Epithelial cell of esophagus (primary cell): ENCODE measurements around the gene AVP.

Experiments
- DNase-seq: peaks from one replicate; pipeline ENCODE4 v3.0.0; 2010; ENCODE audit warnings: low read depth
- H3K4me3 ChIP-seq: 2 replicates; pipeline ENCODE4 v1.5.1; 2011; ENCODE audit warnings: mild to moderate bottlenecking, low read length, control low read depth
- CTCF ChIP-seq: IDR thresholded peaks from 2 replicates; pipeline ENCODE4 v1.5.1; 2011; ENCODE audit warnings: low read depth, mild to moderate bottlenecking, low read length, control low read depth, inconsistent platforms; ENCODE audit not compliant: insufficient read depth; ENCODE audit errors: missing control alignments

AVP gene

GRCh38 chr20:3115190-3116107 lies 30.9 kb upstream of the AVP start:
- DNase-seq = peak; percentile 61
- TF ChIP-seq CTCF = peak; percentile 83
- H3K4me3 ChIP-seq = no peak overlapping the region

DNA sequence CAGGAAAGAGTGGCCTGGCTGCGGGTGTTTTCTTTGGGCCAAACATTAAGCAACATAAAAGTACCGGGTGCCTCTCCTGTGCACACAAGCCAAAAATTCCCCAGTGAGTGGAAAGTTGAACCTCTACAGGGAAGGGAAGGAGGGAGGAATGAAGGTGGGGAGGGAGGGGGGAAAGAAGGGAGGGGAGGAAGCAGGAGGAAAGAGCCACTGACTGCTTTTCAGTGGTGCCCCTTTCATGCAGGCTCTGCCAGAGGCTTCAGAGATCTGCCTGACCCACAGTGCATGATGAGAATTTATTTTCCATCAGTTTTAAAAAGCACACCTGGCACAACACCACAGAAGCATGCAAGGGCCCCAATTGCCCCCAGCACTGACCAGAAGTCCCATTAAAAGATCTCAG lies 27.5 kb upstream of the AVP start:
- no peak overlapping the region for H3K4me3 ChIP-seq
- no peak for TF ChIP-seq CTCF
- no peak for DNase-seq

DNA sequence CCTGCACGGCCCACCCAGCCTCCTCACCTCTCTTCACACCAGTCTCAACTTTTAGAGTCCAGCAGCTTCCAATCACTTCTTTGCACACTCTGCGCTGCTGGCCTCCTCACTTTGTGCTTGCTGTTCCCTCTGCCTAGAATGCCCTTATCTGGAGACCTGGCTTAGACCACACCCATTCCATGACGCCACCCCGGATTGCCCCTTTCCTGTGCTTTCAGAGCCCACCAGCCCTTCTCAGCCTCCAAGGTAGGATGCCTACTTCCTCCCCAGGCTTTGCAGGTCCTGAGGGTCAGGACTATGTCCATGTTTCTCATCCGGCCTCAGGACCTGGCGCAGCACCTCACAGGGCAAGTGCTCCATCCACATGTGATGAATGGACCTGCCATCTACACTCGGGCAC lies 27.0 kb upstream of the AVP start:
- H3K4me3 ChIP-seq = no peak overlapping the region
- no peak for DNase-seq
- no peak for TF ChIP-seq CTCF

DNA sequence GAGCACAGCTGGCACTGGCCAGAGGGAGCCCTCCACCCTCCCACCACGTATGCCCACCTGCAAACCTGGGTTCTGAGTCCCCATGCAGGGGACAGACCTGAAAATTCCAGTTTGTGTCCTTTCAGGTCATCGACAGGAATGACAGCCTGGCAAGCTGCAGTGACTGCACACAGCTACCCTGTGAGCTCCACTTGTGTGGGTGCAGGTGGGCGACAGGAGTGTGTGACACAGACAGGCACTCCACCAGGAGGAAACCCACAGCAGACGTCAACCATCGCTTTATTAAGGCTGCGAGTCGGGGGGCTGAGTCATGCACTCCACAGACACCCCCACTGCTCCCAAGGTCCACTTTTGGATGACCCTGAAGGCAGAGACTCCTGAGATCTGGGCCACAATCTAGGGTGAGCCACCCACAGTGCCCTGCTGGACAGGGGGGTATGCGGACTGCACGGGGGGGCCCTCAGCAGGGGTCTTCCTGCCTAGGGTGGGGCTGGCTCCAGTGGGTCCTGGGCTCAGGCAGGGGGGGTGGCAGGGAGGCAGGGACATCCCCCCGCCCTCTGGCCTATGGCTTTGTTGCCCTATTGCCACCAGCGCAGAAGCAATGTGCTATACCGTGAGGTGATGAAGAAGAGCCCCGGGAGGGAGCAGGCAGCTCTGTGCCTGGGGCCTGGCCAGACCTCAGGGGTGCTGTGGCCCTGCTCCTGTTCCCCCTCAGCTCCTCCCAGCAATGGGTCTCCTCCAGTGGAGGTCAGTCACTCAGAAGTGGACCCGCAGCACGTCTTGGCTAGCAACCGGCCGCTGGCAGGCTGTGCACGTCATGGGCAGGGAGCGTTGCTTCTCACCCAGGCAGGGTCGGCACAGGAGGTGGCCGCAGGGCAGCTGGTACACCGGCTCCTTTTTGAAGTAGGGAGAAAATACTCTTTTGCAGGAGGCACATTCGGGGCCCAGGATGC lies 25.1 kb upstream of the AVP start:
- no peak for DNase-seq
- no peak overlapping the region for H3K4me3 ChIP-seq
- no peak for TF ChIP-seq CTCF

DNA sequence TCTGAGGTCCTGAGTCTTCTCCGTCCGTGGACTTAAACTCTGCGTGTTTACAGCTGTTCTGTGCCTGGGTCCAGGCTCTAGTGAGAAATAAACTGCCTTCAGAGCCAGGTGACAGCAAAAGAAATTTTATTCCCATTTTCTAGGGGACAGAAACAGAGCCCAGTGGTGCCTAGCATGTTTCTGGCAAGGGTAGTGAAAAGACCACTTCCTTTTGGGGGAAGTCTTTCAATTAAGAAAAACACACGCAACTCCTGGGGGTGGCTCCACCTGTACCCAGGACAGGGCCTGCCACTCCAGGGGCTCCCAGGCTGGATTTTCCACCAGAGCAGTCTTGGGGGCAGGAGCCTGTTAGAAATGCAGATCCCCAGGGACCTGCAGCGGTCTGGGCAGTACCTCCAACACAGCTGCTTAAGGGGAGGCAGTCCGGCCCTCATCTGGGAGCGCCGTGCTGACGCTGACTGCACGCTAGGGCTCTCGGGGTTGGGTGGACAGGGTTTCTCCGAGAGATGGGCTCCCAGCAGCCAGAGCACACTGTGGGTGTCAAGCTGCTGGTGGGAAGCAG lies 23.0 kb upstream of the AVP start:
- TF ChIP-seq CTCF = no peak
- no peak for DNase-seq
- H3K4me3 ChIP-seq = no peak overlapping the region

DNA sequence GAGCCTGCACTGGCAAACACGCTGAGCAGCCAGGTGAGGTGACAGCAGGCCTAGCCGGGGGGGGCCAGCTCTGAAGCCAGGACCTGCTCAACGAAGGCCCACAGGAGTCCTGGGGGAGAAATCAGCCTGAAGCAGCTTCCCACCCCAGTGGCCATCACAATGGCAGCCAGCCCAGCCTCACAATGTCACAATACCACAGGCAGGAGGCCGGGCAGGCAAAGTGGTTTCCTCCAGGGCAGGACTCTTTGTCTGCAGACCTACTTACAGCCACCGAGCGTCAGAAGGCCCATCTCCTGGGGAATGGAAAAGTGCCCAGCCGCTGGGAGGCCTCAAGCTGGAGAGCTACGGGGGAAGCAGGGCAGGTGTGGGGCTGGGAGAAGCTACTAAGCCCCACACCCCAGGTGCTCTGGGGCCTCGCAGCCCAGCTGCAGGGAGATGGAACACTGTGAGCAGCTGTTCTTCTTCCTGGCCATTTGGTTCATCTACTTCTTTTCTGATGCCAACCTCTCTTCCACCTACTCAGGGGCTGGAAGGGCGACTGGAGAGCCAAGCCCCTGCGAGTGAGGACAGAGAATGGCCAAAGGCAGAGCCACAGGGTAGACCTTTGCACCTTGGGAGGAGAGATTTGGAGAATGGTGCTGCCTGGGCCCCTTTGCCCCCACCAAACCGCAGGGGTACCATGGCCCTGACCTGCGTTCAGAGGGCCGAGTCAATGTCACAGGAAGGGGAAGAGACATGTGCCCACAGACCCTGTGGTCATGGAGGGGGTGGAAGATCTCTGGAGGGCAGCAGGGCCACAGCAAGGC lies 22.3 kb upstream of the AVP start:
- DNase-seq = no peak
- no peak for TF ChIP-seq CTCF
- no peak overlapping the region for H3K4me3 ChIP-seq
